HFF-Myc (cell line): ENCODE results near the gene S100A11.

Source experiments
- DNase-seq: peaks from one replicate; pipeline ENCODE4 v3.0.0-alpha.2; 2011; ENCODE audit warnings: low read depth; ENCODE audit errors: extremely low read depth
- H3K4me3 ChIP-seq: replicated peaks from 2 replicates; pipeline ENCODE4 v1.5.1; 2011; ENCODE audit warnings: low read depth, mild to moderate bottlenecking, control low read depth, low read length
- CTCF ChIP-seq: IDR thresholded peaks from 2 replicates; pipeline ENCODE4 v1.5.1; 2012; ENCODE audit warnings: mild to moderate bottlenecking, low read depth, low read length, control low read depth; ENCODE audit errors: missing control alignments

Gene S100A11

GRCh38 chr1:152049291-152050083, 12.7 kb upstream of the S100A11 start:
- DNase-seq = no peak

GRCh38 chr1:152048416-152049009, 11.7 kb upstream of the S100A11 start:
- H3K4me3 ChIP-seq = peak overlapping the region; percentile 16
- TF ChIP-seq CTCF = no peak
- DNase-seq = no peak

More at GRCh38 chr1:152049291-152050083, 12.7 kb upstream of the S100A11 start:
- TF ChIP-seq CTCF = no peak
- H3K4me3 ChIP-seq = no peak overlapping the region

- peak; percentile 98 for DNase-seq
- peak overlapping the region; percentile 27 for H3K4me3 ChIP-seq
- peak; percentile 58 for TF ChIP-seq CTCF
These were observed 11.1 kb upstream of the S100A11 start for GRCh38 chr1:152047730-152048415.

GRCh38 chr1:152047413-152047729, 10.6 kb upstream of the S100A11 start:
- peak overlapping the region; percentile 27 for H3K4me3 ChIP-seq
- no peak for TF ChIP-seq CTCF

GRCh38 chr1:152044386-152044785, 7.6 kb upstream of the S100A11 start:
- DNase-seq = no peak
- no peak for TF ChIP-seq CTCF

More at GRCh38 chr1:152047413-152047729, 10.6 kb upstream of the S100A11 start:
- no peak for DNase-seq

GRCh38 chr1:152043870-152044269, 7.1 kb upstream of the S100A11 start:
- DNase-seq = no peak
- no peak overlapping the region for H3K4me3 ChIP-seq
- TF ChIP-seq CTCF = no peak

More at GRCh38 chr1:152044386-152044785, 7.6 kb upstream of the S100A11 start:
- no peak overlapping the region for H3K4me3 ChIP-seq
